Middle frontal gyrus (tissue), 1 donor: Measurements from ENCODE around the gene WSCD2.

ENCODE experiments used
- DNase-seq: peaks from one replicate; pipeline ENCODE4 v3.0.0-alpha.2; 2015; ENCODE audit warnings: low spot score; ENCODE audit errors: extremely low spot score

The WSCD2 gene

GRCh38 chr12:108107293-108107692 is 21.8 kb upstream of the WSCD2 start:
- no peak for DNase-seq

- no peak for DNase-seq
Observed at GRCh38 chr12:108109504-108109903, 19.6 kb upstream of the WSCD2 start.

DNA sequence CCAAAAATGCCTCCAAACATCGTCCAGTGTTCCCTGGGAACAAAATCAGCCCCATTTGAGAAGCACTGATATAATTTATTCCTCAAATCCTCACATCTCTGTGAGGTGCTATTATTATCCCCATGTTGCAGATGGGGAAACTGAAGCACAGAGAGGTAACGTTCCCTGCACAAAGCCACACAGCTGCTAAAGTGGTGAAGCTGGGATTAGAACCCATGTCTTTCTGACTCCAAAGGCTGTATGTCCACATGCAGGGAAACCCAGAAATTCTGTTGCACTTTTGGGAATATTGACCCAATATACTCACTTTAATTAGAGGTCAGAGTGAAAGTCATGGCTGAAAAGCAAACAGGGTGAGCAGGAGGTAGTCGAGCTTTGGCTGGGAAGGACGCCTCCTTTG is 19.1 kb upstream of the WSCD2 start:
- DNase-seq: no peak

DNA sequence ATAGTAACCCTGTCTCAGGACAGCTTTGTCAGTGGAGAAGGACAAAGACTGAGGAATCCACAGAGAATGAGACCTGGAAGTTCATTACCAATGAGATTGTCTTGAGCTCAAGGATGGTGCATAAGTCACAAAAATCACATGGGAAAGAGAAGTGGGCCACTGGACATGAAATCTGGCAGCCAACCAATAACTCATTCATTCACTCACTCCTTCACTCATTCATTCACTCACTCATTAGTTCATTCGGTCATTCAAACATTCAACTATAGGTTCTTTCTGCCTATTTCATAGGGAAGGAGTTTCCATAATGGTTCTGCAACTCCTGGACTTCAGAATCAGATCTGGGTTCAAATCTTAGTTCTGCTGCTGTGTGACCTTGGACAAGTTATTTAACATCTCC is 18.2 kb upstream of the WSCD2 start:
- DNase-seq: no peak

- no peak for DNase-seq
Observed at GRCh38 chr12:108112832-108113556, 16.1 kb upstream of the WSCD2 start.

- no peak for DNase-seq
Observed at GRCh38 chr12:108115123-108116121, 13.7 kb upstream of the WSCD2 start.

DNA sequence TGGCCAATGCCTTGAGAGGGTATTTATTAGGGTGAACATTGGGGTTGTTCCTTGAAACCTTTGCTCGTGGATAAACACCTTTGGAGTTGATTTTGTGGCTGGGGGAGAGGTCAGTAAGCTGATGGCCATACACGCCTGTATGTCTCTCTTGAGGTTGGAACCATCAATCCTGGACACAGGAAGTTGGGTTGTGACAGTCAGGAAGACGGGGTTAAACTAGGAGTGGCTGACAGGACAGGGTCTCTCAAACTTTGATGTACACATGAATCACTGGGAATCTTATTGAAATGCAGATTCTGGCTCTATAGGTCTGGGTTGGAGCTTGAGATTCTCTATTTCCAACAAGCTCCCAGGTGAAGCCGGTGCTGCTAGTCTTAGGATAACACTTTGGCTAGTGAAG is 12.8 kb upstream of the WSCD2 start:
- DNase-seq: no peak

DNA sequence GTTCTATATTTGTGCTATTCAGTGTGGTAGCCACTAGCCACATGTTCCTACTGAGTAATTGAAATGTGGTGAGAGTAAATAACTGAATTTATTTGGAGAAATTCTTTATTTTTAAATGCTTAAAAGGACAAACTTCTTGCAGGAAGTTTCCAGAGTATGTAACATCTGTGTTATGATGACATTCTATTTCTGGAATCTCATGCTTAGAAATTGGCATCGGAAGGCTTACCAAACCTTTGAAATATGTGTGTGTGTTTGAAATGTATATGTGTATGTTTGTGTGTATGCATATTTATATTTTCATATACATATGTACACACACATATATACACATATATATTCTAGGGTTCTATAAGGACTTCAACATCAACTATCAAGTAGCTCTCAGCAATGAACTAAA is 12.4 kb upstream of the WSCD2 start:
- no peak for DNase-seq

DNA sequence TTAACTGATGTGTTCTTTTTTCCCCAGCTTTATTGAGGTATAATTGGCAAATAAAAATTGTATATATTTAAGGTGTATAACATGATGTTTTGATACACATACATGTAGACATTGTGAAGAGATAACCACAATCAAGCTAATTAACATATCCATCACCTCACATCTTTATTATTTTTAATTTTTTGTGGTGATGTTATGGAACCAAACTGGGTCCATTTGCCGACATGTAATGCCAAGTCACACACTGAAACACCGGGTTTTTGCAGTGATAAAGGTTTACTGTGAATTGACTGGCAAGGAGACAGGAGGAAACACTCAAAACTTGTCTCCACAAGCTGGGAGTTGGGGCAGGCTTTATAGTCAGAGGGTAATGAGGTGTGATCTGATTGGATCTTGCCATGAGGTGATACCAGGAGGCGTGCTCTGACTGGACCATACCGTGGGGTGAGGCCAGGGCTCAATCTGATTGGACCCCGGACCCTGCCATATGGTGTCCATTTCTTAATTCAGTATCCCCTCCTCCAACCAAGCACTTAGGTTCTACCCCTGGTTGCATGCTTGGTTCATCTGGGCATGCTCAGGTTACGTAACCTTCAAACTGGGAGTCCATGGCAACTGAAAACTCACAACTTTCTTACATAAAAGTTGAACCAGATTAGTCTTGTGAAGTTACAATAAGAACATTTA is 11.8 kb upstream of the WSCD2 start:
- no peak for DNase-seq

DNA sequence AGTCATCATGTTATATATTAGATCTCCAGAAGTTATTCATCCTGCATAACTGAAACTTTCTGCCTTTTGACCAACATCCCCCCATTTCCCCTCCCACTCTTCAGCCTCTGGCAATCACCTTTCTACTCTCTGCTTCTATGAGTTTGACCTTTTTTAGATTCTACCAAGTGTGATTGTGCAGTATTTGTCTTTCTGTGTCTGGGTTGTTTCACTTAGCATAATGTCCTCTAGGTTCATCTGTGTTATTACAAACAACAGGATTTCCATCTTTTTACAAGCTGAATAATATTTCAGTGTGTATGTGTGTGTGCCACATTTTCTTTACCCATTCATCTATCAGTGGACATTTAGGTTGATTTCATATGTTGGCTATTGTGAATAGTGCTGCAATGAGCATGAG is 11.2 kb upstream of the WSCD2 start:
- no peak for DNase-seq

- no peak for DNase-seq
Observed at GRCh38 chr12:108119126-108119973, 9.7 kb upstream of the WSCD2 start.

- no peak for DNase-seq
Observed at GRCh38 chr12:108119974-108120862, 8.9 kb upstream of the WSCD2 start.

GRCh38 chr12:108120863-108121165 is 8.3 kb upstream of the WSCD2 start:
- no peak for DNase-seq

GRCh38 chr12:108121320-108121719 is 7.8 kb upstream of the WSCD2 start:
- no peak for DNase-seq

GRCh38 chr12:108121728-108122471 is 7.2 kb upstream of the WSCD2 start:
- no peak for DNase-seq

DNA sequence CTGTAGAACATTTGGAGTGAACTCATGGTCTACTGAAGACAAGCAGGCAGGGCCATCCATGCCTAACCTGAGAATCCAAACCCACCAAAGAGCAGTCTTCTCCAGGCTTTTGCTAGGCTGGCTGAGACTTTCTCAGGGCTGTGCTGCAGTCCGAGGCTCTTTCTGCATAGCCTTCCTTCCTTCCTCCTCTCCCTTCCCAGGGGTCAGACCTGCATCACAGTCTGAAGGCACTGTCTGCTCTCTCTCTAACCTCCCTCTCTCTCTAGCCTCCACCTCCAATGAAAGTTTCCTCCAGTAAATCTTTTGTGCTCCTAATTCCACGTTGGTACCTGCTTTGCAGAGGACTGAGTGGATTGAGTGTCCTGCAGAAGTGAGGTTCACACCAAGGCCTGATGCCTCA is 6.4 kb upstream of the WSCD2 start:
- no peak for DNase-seq

DNA sequence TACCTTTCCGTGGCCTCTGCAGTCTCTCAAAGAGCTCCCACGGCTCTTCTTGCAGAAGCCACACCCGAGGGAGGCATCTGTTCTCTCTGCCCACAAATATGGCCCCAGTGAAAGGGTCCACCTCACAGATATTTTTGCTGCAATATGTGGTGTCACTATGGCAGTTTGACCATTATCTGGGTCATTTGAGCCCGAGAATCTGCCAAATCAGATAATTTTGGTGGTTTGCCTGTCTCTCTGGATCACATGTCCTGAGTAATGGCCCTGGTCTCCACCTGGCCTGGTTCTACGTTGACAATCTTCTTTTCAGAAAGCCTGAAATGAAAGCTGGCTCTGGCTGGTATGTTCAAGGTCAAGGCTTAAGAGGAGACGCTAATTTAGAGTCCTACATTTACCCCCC is 5.7 kb upstream of the WSCD2 start:
- no peak for DNase-seq

- no peak for DNase-seq
Observed at GRCh38 chr12:108125073-108125472, 4.0 kb upstream of the WSCD2 start.

DNA sequence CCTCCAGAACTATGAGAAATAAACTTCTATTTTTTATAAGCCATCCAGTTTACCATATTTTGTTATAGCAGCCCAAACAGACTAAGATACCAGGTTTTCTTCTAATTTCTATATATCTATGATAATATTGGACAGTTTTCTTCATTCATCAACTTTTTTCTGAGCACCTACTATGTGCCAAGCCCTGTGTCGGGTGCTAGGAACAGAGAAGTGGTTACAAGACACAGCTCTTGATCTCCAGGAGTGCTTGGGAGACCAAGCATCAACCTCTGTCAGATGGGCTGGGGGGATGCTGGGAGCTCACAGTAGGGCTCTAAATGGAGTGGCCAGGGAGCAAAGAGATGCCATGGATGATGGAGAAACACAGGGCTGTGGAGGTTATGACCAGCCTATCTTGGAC is 2.9 kb upstream of the WSCD2 start:
- DNase-seq: no peak
